AG09309 (cell line): Measurements from ENCODE around the gene TTLL8.
A peak's percentile ranks its signal among the peaks of the same experiment; 100 is the strongest.

Experiments
- DNase-seq: peaks from one replicate; pipeline ENCODE4 v3.0.0-alpha.2; 2010; ENCODE audit warnings: low read depth
- H3K4me3 ChIP-seq: 2 replicates; pipeline ENCODE4 v1.5.1; 2011; ENCODE audit warnings: mild to moderate bottlenecking, low read depth, low read length, moderate library complexity; ENCODE audit not compliant: control insufficient read depth
- CTCF ChIP-seq: IDR thresholded peaks from 2 replicates; pipeline ENCODE4 v1.5.1; 2011; ENCODE audit warnings: mild to moderate bottlenecking, low read depth, low read length, inconsistent platforms; ENCODE audit not compliant: insufficient read depth, control insufficient read depth; ENCODE audit errors: missing control alignments

The TTLL8 gene

GRCh38 chr22:50062509-50063135 lies 4.5 kb upstream of the TTLL8 start:
- no peak overlapping the region for H3K4me3 ChIP-seq
- TF ChIP-seq CTCF: no peak
- DNase-seq: no peak

- no peak for DNase-seq
- TF ChIP-seq CTCF: no peak
- H3K4me3 ChIP-seq: no peak overlapping the region
Observed at GRCh38 chr22:50061824-50062355, 3.8 kb upstream of the TTLL8 start.

- no peak overlapping the region for H3K4me3 ChIP-seq
- DNase-seq: no peak
- TF ChIP-seq CTCF: no peak
Observed at GRCh38 chr22:50061141-50061823, 3.2 kb upstream of the TTLL8 start.

DNA sequence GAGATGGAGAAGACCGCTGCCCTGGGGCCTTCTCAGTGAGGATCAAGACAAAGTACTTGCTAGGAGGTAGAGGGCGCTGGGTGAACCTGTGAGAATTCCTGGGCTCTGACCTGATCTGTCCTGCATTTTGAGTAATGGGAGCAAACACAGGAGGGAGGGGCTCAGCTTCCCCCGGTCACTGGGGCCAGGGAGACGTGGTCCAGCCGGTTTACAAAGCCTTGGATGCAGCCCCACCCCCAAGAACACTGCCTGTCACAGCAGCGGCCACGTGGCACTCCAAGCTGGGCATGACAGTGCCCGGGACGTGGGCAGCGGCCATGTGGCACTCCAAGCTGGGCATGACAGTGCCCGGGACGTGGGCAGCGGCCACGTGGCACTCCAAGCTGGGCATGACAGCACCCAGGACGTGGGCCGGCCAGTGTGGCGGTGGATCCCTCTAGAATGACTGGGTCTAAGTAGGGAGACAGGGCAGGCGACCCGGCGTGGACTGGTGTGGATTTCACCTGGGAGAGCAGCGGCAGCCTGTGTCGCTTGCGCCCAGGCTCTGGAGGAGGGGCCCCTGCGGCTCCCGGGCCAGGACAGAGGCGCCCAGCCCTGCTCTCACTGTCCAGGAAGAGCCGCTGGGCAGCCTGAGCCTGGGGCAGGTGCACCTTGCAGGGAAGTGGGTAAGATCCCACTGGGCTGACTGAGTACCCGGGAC lies 2.5 kb upstream of the TTLL8 start:
- TF ChIP-seq CTCF: no peak
- H3K4me3 ChIP-seq: no peak overlapping the region
- no peak for DNase-seq

DNA sequence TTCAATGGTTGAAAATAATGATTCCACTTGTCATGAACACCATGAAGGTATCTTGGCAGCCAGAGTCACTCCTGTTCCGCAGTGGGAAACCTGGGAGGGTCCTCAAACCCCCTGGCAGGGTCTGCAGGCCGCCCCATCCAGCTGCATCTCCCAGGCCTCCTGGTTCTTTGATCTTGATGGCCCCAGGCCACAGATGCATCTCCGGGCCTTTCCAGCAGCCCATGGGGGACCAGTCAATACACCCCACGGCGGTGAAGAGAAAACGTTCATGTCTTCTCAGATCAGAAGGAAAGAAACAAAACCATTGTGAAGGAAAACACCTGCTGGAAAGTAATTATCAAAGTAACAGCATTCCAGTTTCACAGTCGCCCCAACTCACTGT lies 1.8 kb upstream of the TTLL8 start:
- TF ChIP-seq CTCF: no peak
- no peak for DNase-seq
- H3K4me3 ChIP-seq: no peak overlapping the region

DNA sequence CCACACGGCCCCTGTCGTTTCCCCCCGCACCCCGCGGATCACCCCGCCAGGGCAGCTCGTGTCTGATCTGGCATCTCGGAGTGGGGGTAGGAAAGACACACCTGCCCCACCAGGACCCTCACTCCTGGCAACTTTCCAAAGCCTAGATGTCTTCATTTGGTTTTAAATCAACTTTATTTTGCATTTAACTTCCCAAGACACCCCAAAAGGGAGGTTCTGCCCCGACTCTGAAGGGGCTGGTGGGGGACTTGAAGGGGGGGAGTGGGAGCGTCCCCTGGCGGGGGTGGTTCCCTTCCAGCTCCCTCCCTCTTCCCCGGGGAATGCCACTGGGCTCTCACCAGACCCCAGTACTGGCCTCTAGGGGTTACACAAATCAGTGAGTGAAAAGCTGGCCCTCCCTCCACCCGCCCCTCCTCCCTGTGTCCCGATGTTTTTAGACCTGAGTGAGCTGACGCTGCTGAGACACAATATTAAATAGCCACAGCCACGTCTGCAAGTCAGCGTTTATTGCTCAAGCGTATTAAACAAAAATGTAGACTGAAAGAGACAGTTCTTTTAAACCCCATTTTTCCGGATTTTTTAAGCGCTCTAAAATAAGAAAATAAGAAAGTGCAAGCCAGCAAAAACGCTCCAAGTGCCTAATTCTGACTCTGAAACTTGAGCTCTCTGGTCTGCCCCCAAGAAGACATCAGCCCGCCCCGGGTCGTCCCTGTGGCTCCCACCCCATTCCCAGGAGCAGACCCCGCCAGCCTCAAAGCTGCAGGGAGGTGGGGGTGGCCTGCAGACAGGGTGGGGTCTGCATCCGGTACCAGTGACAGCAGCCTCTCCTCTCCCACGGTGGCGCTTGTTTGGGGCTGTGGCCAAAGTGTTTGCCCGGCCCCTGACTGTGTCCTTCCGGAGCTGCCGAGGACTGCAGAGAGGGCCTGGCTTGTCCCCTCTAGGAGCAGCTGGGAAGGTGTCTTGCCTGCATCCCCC lies 1.1 kb upstream of the TTLL8 start:
- peak; percentile 0 for DNase-seq
- peak overlapping the region; percentile 18; the same call in 1 of the 2 replicates for H3K4me3 ChIP-seq
- TF ChIP-seq CTCF: no peak
